Measurements from ENCODE around the gene LAPTM5. TPM values are rescaled to one million over a fixed set of nuclear protein-coding genes. Genes with fewer than 3 reads are reported as not detected.

LAPTM5 gene
- total and polyA plus RNA-seq, 2 donors (not counting 1 experiment from before 2014, with no cell fraction given), result 1,384 to 1,519 TPM

DNA sequence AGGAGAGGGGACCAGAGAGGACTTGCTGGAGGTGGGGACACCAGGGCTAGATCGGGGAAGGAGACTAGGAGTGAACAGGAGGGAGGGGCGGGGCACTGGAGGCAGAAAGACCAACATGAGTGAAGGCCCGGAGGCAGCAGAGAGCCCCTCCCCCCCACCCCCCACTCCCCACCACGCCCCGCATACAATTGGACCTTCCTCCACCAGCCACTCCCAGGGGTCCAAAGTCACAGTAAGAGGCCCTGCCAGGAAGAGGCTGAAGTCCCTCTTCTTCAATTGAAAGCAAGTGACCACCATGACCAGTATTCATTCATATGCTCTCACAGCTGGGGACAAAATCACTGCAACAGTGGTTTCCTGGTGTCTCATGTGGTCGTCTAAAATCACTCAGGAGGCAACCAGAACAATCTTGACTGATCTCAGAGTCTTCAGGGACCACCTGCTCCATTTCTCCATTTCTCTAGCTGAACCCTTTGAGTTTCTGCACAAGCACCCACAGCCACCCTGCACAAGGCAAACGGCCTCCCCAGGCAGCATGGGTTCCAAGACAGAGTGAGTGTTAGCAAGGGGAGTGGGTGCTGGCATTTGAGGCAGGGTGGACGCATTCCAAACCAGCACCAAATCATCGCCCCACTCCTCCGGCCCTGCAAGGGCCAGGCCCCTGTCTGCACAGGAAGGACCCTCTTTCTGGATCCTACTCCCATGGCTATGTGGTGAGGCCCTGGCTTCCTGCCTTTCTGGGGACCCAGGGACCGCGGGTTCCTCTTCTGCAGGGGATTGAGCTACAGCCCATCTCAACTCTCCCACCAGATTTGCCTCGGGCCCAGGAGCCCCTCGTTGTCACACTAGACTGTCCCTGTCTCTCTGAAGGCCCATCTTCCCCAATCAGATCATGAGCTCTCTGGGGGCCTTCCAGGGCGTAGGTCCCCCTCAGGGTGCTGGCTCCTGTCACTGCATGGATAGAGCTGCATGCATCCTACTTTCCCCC lies 17.0 kb downstream of the LAPTM5 start:
- Histone ChIP-seq H3K79me2 (ENCODE audit: control insufficient read depth, insufficient read depth, low read length) (peaks cover 81% of the 10 kb centered on the region), H3K9ac (ENCODE audit: low read length) (no peak overlapping the region), H3K27me3 (replicated peaks in 1 of 4; ENCODE audit: control extremely low read depth in 1 of 4, control insufficient read depth in 3 of 4, insufficient read depth in 4 of 4, low read length in 3 of 4) (no peaks in the 10 kb centered on the region), H3K4me2 (replicated peaks; ENCODE audit: low read depth, low read length, poor library complexity, severe bottlenecking) (peak overlapping the region; percentile 94), H4K20me1 (ENCODE audit: control insufficient read depth, insufficient read depth, low read length, poor library complexity, severe bottlenecking) (peaks cover 95% of the 10 kb centered on the region), H3K4me3 (ENCODE audit: control extremely low read depth in 1 of 5, extremely low read depth in 1 of 5, insufficient read depth in 1 of 5, low read depth in 2 of 5, low read length in 4 of 5) (no peak overlapping the region), H3K4me1 (ENCODE audit: control insufficient read depth in 2 of 2, insufficient read depth in 2 of 2, low read length in 2 of 2) (peaks cover 59 to 86% of the 10 kb centered on the region in 2 donors), H2AFZ (ENCODE audit: insufficient read depth, low read depth, low read length, poor library complexity, severe bottlenecking) (no peak overlapping the region), H3K36me3 (replicated peaks in 1 of 2; ENCODE audit: control extremely low read depth in 1 of 2, control insufficient read depth in 1 of 2, extremely low read depth in 1 of 2, insufficient read depth in 2 of 2, low read length in 1 of 2) (peaks cover 2 to 88% of the 10 kb centered on the region in 2 experiments), H3K27ac (ENCODE audit: low read length in 2 of 2) (peak overlapping the region; percentile 71 to 98), H3K9me3 (ENCODE audit: control extremely low read depth in 1 of 3, control insufficient read depth in 2 of 3, insufficient read depth in 1 of 3, low read length in 2 of 3) (no peaks in the 10 kb centered on the region)
- intact Hi-C loops (cut with micrococcal nuclease), result loop anchor here (5.0 kb wide), 1 partner anchor 37 kb away; no protein-coding TSS in a partner anchor
- Mint-ChIP-seq H3K27me3 (no peaks in the 10 kb centered on the region), H3K4me3 (peak overlapping the region; percentile 60), H3K4me1 (peaks cover 81% of the 10 kb centered on the region), H3K27ac (peak overlapping the region; percentile 73), H3K9me3 (ENCODE audit: insufficient read depth) (no peaks in the 10 kb centered on the region)
- ChIA-PET CTCF (interaction anchor here (4.8 to 38.6 kb wide), 4 partner anchors 7 to 42 kb away, joined by 22 to 769 read pairs (median 420); partner anchors contain the start of genes LAPTM5 and MATN1), POLR2A (interaction anchor here (0.5 to 10.4 kb wide), 3 partner anchors 10 to 271 kb away, joined by 4 to 152 read pairs (median 4); partner anchors contain the start of gene LAPTM5)
- 16% methylated on average over 7 of the region's 15 CpGs for WGBS (ENCODE audit: insufficient coverage)
- DNase-seq, result no peak
- no peak for ATAC-seq (ENCODE audit: low read depth)
- no peak for TF ChIP-seq EZH2 (IDR thresholded peaks at IDR 0.05; ENCODE audit: borderline replicate concordance, insufficient read depth, low read depth, low read length, poor library complexity, severe bottlenecking)
- TF ChIP-seq, protein P1, sequence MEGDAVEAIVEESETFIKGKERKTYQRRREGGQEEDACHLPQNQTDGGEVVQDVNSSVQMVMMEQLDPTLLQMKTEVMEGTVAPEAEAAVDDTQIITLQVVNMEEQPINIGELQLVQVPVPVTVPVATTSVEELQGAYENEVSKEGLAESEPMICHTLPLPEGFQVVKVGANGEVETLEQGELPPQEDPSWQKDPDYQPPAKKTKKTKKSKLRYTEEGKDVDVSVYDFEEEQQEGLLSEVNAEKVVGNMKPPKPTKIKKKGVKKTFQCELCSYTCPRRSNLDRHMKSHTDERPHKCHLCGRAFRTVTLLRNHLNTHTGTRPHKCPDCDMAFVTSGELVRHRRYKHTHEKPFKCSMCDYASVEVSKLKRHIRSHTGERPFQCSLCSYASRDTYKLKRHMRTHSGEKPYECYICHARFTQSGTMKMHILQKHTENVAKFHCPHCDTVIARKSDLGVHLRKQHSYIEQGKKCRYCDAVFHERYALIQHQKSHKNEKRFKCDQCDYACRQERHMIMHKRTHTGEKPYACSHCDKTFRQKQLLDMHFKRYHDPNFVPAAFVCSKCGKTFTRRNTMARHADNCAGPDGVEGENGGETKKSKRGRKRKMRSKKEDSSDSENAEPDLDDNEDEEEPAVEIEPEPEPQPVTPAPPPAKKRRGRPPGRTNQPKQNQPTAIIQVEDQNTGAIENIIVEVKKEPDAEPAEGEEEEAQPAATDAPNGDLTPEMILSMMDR (IDR thresholded peaks at IDR 0.05), result no peak

Data from B cell (primary cell).